ENCODE measurements around the gene RALGPS1. TPM values are rescaled to one million over a fixed set of nuclear protein-coding genes. Genes with fewer than 3 reads are reported as not detected.
A peak's percentile ranks its signal among the peaks of the same experiment; 100 is the strongest.

The RALGPS1 gene
- total and polyA plus RNA-seq, 7 donors: 3.9 to 7.7 (median 5.4) TPM

GRCh38 chr9:127020036-127020801, 105.6 kb downstream of the RALGPS1 start:
- TF ChIP-seq, protein P1, sequence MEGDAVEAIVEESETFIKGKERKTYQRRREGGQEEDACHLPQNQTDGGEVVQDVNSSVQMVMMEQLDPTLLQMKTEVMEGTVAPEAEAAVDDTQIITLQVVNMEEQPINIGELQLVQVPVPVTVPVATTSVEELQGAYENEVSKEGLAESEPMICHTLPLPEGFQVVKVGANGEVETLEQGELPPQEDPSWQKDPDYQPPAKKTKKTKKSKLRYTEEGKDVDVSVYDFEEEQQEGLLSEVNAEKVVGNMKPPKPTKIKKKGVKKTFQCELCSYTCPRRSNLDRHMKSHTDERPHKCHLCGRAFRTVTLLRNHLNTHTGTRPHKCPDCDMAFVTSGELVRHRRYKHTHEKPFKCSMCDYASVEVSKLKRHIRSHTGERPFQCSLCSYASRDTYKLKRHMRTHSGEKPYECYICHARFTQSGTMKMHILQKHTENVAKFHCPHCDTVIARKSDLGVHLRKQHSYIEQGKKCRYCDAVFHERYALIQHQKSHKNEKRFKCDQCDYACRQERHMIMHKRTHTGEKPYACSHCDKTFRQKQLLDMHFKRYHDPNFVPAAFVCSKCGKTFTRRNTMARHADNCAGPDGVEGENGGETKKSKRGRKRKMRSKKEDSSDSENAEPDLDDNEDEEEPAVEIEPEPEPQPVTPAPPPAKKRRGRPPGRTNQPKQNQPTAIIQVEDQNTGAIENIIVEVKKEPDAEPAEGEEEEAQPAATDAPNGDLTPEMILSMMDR (IDR thresholded peaks at IDR 0.05): no peak
- H3K36me3 ChIP-seq (ENCODE audit: insufficient read depth in 1 of 2, low read depth in 1 of 2): no peaks in the 10 kb centered on the region
- H3K27me3 ChIP-seq (ENCODE audit: insufficient read depth in 3 of 3, low read length in 2 of 3): no peaks in the 10 kb centered on the region
- H3K4me3 ChIP-seq: no peak overlapping the region
- H3K27ac ChIP-seq: peak overlapping the region; percentile 17
- peaks cover 43% of the 10 kb centered on the region for H3K4me1 ChIP-seq
- DNase-seq: no peak
- intact Hi-C loops (cut with DNase I): loop anchor here (2.0 to 5.0 kb wide), 3 partner anchors 33 to 102 kb away; partner anchors contain the start of gene ANGPTL2 (in 1 of the 2)
- no peak for ATAC-seq
- no peaks in the 10 kb centered on the region for H3K9me3 ChIP-seq
- WGBS, 3 donors: 96 to 98% (median 97%) methylated on average over 4 of the region's 4 CpGs

GRCh38 chr9:127020802-127021078, 106.2 kb downstream of the RALGPS1 start:
- Histone ChIP-seq H3K9me3 (no peaks in the 10 kb centered on the region), H3K4me3 (no peak overlapping the region), H3K36me3 (ENCODE audit: insufficient read depth in 1 of 2, low read depth in 1 of 2) (no peaks in the 10 kb centered on the region), H3K4me1 (peaks cover 43% of the 10 kb centered on the region), H3K27ac (peak overlapping the region; percentile 76), H3K27me3 (ENCODE audit: insufficient read depth in 3 of 3, low read length in 2 of 3) (no peaks in the 10 kb centered on the region)
- intact Hi-C loops (cut with DNase I): loop anchor here (2.0 to 5.0 kb wide), 3 partner anchors 33 to 102 kb away; partner anchors contain the start of gene ANGPTL2 (in 1 of the 2)
- ATAC-seq (no peak), DNase-seq (no peak)
- TF ChIP-seq, protein P1 (IDR thresholded peaks at IDR 0.05): no peak

GRCh38 chr9:127021664-127022363, 107.2 kb downstream of the RALGPS1 start:
- intact Hi-C loops (cut with DNase I): loop anchor here (2.0 to 5.0 kb wide), 3 partner anchors 35 to 100 kb away; partner anchors contain the start of gene ANGPTL2 (in 1 of the 2)
- ATAC-seq (peak; percentile 94 to 98 (median 96)), DNase-seq (peak; percentile 89 to 93)

GRCh38 chr9:127022913-127023660, 108.5 kb downstream of the RALGPS1 start:
- no peaks in the 10 kb centered on the region for H3K9me3 ChIP-seq
- peak; percentile 61 to 66 for DNase-seq
- ATAC-seq: peak; percentile 53 to 75 (median 62)
- intact Hi-C loops (cut with DNase I): loop anchor here (5.0 kb wide), 2 partner anchors 36 to 99 kb away; partner anchors contain the start of gene ANGPTL2 (in 1 of the 2)
- H3K27ac ChIP-seq: peak overlapping the region; percentile 76
- TF ChIP-seq, protein P1 (IDR thresholded peaks at IDR 0.05): no peak
- peak overlapping the region; percentile 23 for H3K4me3 ChIP-seq
- H3K4me1 ChIP-seq: peaks cover 43% of the 10 kb centered on the region
- H3K36me3 ChIP-seq (ENCODE audit: insufficient read depth in 1 of 2, low read depth in 1 of 2): no peaks in the 10 kb centered on the region
- H3K27me3 ChIP-seq (ENCODE audit: insufficient read depth in 3 of 3, low read length in 2 of 3): no peaks in the 10 kb centered on the region
- 34 to 47% (median 39%) methylated on average over 3 of the region's 3 CpGs for WGBS, 3 donors

More at GRCh38 chr9:127021664-127022363, 107.2 kb downstream of the RALGPS1 start:
- peaks cover 43% of the 10 kb centered on the region for H3K4me1 ChIP-seq
- TF ChIP-seq, protein P1 (IDR thresholded peaks at IDR 0.05): no peak
- H3K27me3 ChIP-seq (ENCODE audit: insufficient read depth in 3 of 3, low read length in 2 of 3): no peaks in the 10 kb centered on the region
- 24 to 42% (median 31%) methylated on average over 10 of the region's 10 CpGs for WGBS, 3 donors
- no peak overlapping the region for H3K4me3 ChIP-seq
- H3K9me3 ChIP-seq: no peaks in the 10 kb centered on the region
- no peaks in the 10 kb centered on the region for H3K36me3 ChIP-seq (ENCODE audit: insufficient read depth in 1 of 2, low read depth in 1 of 2)
- H3K27ac ChIP-seq: peak overlapping the region; percentile 76
